Activated CD4-positive, alpha-beta T cell treated with anti-CD3 and anti-CD28 coated beads for 36 hours (primary cell): ENCODE data around the gene RRP9. TPM values are rescaled to one million over a fixed set of nuclear protein-coding genes. Genes with fewer than 3 reads are reported as not detected.

Experiments used
- ATAC-seq: fragments of 200-7000 bp; cut with Tn5 transposase; one replicate; pipeline ENCODE4 v1.10.0; 2021; ENCODE audit warnings: mild to moderate bottlenecking, moderate library complexity
- CTCF ChIA-PET: fragments of 350-600 bp; sonication (Branson Sonifier 250); formaldehyde crosslinking; loops from one replicate; lab custom pipeline; 2021; ENCODE audit warnings: antibody characterized with exemption; lab: Charles Lee
- POLR2A ChIA-PET: fragments of 350-600 bp; sonication (Branson Sonifier 250); formaldehyde crosslinking; loops from one replicate; lab custom pipeline; 2021; ENCODE audit warnings: antibody characterized with exemption, inconsistent platforms; lab: Charles Lee
- DNase-seq: peaks from one replicate; pipeline ENCODE4 v3.0.0-alpha.2; 2020
- H3K27ac Mint-ChIP-seq: one replicate; pipeline ENCODE4 v1.8.0; 2021; ENCODE audit warnings: mixed read lengths
- H3K27me3 Mint-ChIP-seq: one replicate; pipeline ENCODE4 v1.8.0; 2021; ENCODE audit warnings: mixed read lengths
- H3K36me3 Mint-ChIP-seq: one replicate; pipeline ENCODE4 v1.8.0; 2021; ENCODE audit warnings: low read depth, mixed read lengths
- H3K4me1 Mint-ChIP-seq: one replicate; pipeline ENCODE4 v1.8.0; 2021; ENCODE audit warnings: mixed read lengths
- H3K4me3 Mint-ChIP-seq: one replicate; pipeline ENCODE4 v1.8.0; 2021; ENCODE audit warnings: mild to moderate bottlenecking, moderate library complexity, mixed read lengths
- H3K9me3 Mint-ChIP-seq: one replicate; pipeline ENCODE4 v1.8.0; 2021; ENCODE audit warnings: low read depth, mixed read lengths
- intact Hi-C, 2 experiments: fragments of 100-400 bp; cut with DNase I in 1 of 2; cut with micrococcal nuclease in 1 of 2; formaldehyde crosslinking; loops; one replicate each; pipeline versions ENCODE4 v1.14.2 to v1.15.1; 2022 to 2024; cut with DNase I, micrococcal nuclease
- total RNA-seq, 2 experiments: library from RNA; stranded (reverse); gene quantifications; one replicate each; pipeline ENCODE4 v1.2.3, GENCODE V29; 2021

Gene RRP9
- total RNA-seq, 2 experiments from 2014 or later = 38.2 to 39.3 TPM

- Mint-ChIP-seq H3K4me1 (peaks cover 27% of the 10 kb centered on the region), H3K4me3 (no peak overlapping the region), H3K27me3 (no peaks in the 10 kb centered on the region), H3K9me3 (no peaks in the 10 kb centered on the region), H3K27ac (no peak overlapping the region), H3K36me3 (peaks cover 51% of the 10 kb centered on the region)
- ChIA-PET POLR2A (no interaction called here), CTCF (interaction anchor here (0.5 kb wide), 1 partner anchor 134 kb away, joined by 3 read pairs; no protein-coding TSS in a partner anchor)
- intact Hi-C loops = no loop called here
- DNase-seq = no peak
- no peak for ATAC-seq
These were observed 4.7 kb downstream of the RRP9 start for GRCh38 chr3:51937014-51937413.

GRCh38 chr3:51935886-51936755 lies 5.6 kb downstream of the RRP9 start:
- ATAC-seq (no peak), DNase-seq (no peak)
- H3K27me3 Mint-ChIP-seq = no peaks in the 10 kb centered on the region
- H3K9me3 Mint-ChIP-seq = no peaks in the 10 kb centered on the region
- no peak overlapping the region for H3K27ac Mint-ChIP-seq
- peaks cover 52% of the 10 kb centered on the region for H3K36me3 Mint-ChIP-seq
- ChIA-PET CTCF (interaction anchor here (0.5 kb wide), 1 partner anchor 186 kb away, joined by 4 read pairs; no protein-coding TSS in a partner anchor), POLR2A (no interaction called here)
- intact Hi-C loops = no loop called here
- H3K4me1 Mint-ChIP-seq = peaks cover 27% of the 10 kb centered on the region
- no peak overlapping the region for H3K4me3 Mint-ChIP-seq

- Mint-ChIP-seq H3K36me3 (peaks cover 52% of the 10 kb centered on the region), H3K27me3 (no peaks in the 10 kb centered on the region), H3K4me3 (no peak overlapping the region), H3K4me1 (peaks cover 18% of the 10 kb centered on the region), H3K27ac (no peak overlapping the region), H3K9me3 (no peaks in the 10 kb centered on the region)
- no peak for ATAC-seq
- ChIA-PET POLR2A (no interaction called here), CTCF (interaction anchor here (1.1 to 1.2 kb wide), 2 partner anchors 19 to 28 kb away, joined by 3 read pairs; no protein-coding TSS in a partner anchor)
- intact Hi-C loops = no loop called here
- no peak for DNase-seq
These were observed 6.5 kb downstream of the RRP9 start for GRCh38 chr3:51934991-51935885.

GRCh38 chr3:51934139-51934850 lies 7.4 kb downstream of the RRP9 start:
- CTCF ChIA-PET = interaction anchor here (1.1 to 1.2 kb wide), 2 partner anchors 19 to 29 kb away, joined by 3 read pairs; no protein-coding TSS in a partner anchor
- H3K27ac Mint-ChIP-seq = no peak overlapping the region
- H3K36me3 Mint-ChIP-seq = peaks cover 52% of the 10 kb centered on the region
- no peaks in the 10 kb centered on the region for H3K27me3 Mint-ChIP-seq
- POLR2A ChIA-PET = no interaction called here
- intact Hi-C loops = no loop called here
- H3K9me3 Mint-ChIP-seq = no peaks in the 10 kb centered on the region
- ATAC-seq = no peak
- H3K4me1 Mint-ChIP-seq = peaks cover 11% of the 10 kb centered on the region
- no peak for DNase-seq
- H3K4me3 Mint-ChIP-seq = no peak overlapping the region

- no peak overlapping the region for H3K27ac Mint-ChIP-seq
- ATAC-seq = no peak
- POLR2A ChIA-PET = no interaction called here
- no peak for DNase-seq
- no peaks in the 10 kb centered on the region for H3K27me3 Mint-ChIP-seq
- no peaks in the 10 kb centered on the region for H3K9me3 Mint-ChIP-seq
- H3K4me3 Mint-ChIP-seq = no peak overlapping the region
- H3K36me3 Mint-ChIP-seq = peaks cover 49% of the 10 kb centered on the region
- intact Hi-C loops = no loop called here
- CTCF ChIA-PET = no interaction called here
- H3K4me1 Mint-ChIP-seq = peaks cover 6% of the 10 kb centered on the region
These were observed 8.1 kb downstream of the RRP9 start for GRCh38 chr3:51933471-51934138.

GRCh38 chr3:51932471-51933370 lies 9.0 kb downstream of the RRP9 start:
- DNase-seq (no peak), ATAC-seq (no peak)
- CTCF ChIA-PET = interaction anchor here (0.6 to 1.4 kb wide), 2 partner anchors 9 to 430 kb away, joined by 3 to 6 read pairs; partner anchors contain the start of genes PARP3 and RRP9
- POLR2A ChIA-PET = no interaction called here
- Mint-ChIP-seq H3K4me3 (no peak overlapping the region), H3K36me3 (peaks cover 44% of the 10 kb centered on the region), H3K9me3 (no peaks in the 10 kb centered on the region), H3K27me3 (no peaks in the 10 kb centered on the region), H3K4me1 (no peaks in the 10 kb centered on the region), H3K27ac (no peak overlapping the region)
- intact Hi-C loops = no loop called here

- intact Hi-C loops = no loop called here
- ChIA-PET CTCF (interaction anchor here (1.4 kb wide), 1 partner anchor 10 kb away, joined by 6 read pairs; the partner anchor contains the start of genes PARP3 and RRP9), POLR2A (no interaction called here)
- no peak overlapping the region for H3K4me3 Mint-ChIP-seq
- no peaks in the 10 kb centered on the region for H3K4me1 Mint-ChIP-seq
- DNase-seq (no peak), ATAC-seq (no peak)
- peaks cover 39% of the 10 kb centered on the region for H3K36me3 Mint-ChIP-seq
- H3K9me3 Mint-ChIP-seq = no peaks in the 10 kb centered on the region
- no peaks in the 10 kb centered on the region for H3K27me3 Mint-ChIP-seq
- no peak overlapping the region for H3K27ac Mint-ChIP-seq
These were observed 9.9 kb downstream of the RRP9 start for GRCh38 chr3:51931756-51932155.

GRCh38 chr3:51930439-51930838 lies 11.3 kb downstream of the RRP9 start:
- ChIA-PET CTCF (interaction anchor here (0.6 kb wide), 1 partner anchor 148 kb away, joined by 3 read pairs; no protein-coding TSS in a partner anchor), POLR2A (interaction anchor here (0.7 kb wide), 1 partner anchor 532 kb away, joined by 3 read pairs; no protein-coding TSS in a partner anchor)
- Mint-ChIP-seq H3K36me3 (peaks cover 30% of the 10 kb centered on the region), H3K27me3 (no peaks in the 10 kb centered on the region), H3K4me1 (no peaks in the 10 kb centered on the region), H3K9me3 (no peaks in the 10 kb centered on the region), H3K27ac (no peak overlapping the region), H3K4me3 (no peak overlapping the region)
- intact Hi-C loops = no loop called here
- no peak for DNase-seq
- no peak for ATAC-seq

GRCh38 chr3:51929420-51930003 lies 12.2 kb downstream of the RRP9 start:
- no peaks in the 10 kb centered on the region for H3K4me1 Mint-ChIP-seq
- DNase-seq (no peak), ATAC-seq (no peak)
- no peaks in the 10 kb centered on the region for H3K27me3 Mint-ChIP-seq
- H3K9me3 Mint-ChIP-seq = no peaks in the 10 kb centered on the region
- no peak overlapping the region for H3K27ac Mint-ChIP-seq
- intact Hi-C loops = no loop called here
- CTCF ChIA-PET = no interaction called here
- peaks cover 24% of the 10 kb centered on the region for H3K36me3 Mint-ChIP-seq
- H3K4me3 Mint-ChIP-seq = no peak overlapping the region
- POLR2A ChIA-PET = no interaction called here
